T-helper 2 cell (primary cell): ENCODE data around the gene UCP2.
"Not testable (repeated sequence)": the region's sequence is repeated elsewhere in the genome, so short reads cannot be mapped to it uniquely, and the experiment has no call there.

Source experiments
- DNase-seq, 5 experiments: peaks; one replicate each; pipeline versions ENCODE4 v3.0.0 to v3.0.0-alpha.2; 2012 to 2022

UCP2 gene

DNA sequence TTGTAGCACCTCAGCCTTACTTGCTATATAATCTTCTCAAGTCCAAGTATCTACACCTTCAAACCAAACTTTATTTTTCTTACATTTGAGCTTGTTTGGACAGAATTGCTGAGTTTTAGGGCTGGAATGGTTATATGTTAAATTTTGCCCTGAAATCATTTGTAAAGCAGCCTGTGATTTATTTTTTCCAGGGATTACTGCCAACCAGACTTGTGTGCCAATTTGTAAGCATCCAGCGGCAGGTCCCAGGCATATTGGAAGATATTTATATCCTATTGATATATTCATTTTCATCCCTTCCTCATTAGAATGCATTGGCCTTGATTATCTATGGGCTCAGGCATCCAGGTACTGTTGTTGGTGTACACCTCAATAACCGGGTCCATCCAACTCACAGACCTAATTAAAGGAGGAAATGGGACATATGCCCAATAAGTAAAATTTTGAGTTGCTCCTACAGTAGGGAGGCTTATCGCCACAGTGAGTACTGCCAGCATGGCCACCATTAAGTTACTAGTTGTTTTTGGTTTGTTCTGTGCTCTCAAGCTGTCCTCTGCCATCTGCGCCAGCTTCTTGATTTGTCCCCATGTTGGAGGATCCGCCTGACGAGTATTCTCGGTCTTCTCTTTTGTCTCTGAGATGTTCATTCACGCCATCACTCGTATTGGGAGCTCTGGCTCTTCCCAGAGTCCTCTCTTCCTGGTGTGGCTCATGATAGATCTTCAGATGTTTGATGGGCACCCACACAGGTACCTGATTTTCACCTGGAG, 41.7 kb downstream of the UCP2 start:
- DNase-seq: no peak

DNA sequence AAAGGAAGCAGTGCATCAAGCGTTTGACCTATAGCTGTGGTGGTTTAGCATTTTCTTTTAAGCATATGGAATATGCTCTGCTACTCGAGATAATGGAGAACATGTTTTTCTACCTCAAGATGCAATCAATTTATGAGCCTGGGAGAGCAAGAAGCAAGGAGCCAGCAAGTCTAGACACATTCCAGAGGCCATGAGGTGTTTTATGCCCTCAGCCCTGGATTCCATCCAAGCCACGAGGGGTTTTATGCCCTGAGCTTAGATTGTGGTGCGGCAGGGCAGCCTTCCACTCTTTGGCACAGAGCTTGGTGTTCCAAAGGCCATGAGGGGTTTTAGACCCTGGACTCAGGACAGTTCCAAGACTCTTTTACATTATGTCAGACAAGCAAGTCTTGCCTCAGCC, 43.5 kb downstream of the UCP2 start:
- no peak for DNase-seq

DNA sequence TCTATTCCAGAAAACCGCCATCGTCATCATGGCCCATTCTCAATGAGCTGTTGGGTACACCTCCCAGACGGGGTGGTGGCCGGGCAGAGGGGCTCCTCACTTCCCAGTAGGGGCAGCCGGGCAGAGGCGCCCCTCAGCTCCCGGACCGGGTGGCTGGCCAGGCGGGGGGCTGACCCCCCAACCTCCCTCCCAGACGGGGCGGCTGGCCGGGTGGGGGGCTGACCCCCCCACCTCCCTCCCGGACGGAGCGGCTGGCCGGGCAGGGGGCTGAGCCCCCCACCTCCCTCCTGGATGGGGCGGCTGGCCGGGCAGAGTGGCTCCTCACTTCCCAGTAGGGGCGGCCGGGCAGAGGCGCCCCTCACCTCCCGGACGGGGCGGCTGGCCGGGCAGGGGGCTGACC, 46.6 kb downstream of the UCP2 start:
- not testable (repeated sequence) for DNase-seq

DNA sequence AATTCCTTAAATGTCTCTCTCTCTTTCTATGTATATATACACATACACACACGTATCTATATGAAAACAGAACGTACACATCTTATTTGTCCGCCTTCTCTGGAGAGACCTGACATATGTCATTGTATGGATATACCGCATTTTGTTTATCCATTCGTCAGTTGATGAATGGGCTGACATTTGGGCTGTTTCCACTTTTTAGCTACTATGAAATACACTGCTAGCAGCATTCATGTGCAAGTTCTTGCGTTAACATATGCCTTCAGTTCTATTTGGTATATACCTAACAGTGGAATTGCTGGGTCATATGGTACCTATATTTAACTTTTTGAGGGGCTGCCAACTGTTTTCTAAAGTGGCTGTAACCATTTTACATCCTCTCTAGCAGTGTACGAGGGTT, 49.9 kb downstream of the UCP2 start:
- no peak for DNase-seq

DNA sequence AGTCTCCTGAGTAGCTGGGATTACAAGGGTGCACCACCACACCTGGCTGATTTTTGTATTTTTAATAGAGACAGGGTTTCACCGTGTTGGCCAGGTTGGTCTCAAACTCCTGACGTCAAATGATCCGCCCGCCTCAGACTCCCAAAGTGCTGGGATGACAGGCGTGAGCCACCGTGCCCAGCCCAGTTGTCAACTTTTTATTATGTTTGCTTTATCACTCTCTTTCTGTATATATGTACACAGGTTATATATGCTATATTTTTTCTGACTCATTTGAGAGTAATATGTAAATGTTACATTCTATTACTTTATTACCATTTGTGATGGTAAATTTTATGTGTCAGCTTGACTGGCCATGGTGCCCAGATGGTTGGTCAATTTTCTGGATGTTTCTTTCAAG, 50.7 kb downstream of the UCP2 start:
- DNase-seq: no peak

DNA sequence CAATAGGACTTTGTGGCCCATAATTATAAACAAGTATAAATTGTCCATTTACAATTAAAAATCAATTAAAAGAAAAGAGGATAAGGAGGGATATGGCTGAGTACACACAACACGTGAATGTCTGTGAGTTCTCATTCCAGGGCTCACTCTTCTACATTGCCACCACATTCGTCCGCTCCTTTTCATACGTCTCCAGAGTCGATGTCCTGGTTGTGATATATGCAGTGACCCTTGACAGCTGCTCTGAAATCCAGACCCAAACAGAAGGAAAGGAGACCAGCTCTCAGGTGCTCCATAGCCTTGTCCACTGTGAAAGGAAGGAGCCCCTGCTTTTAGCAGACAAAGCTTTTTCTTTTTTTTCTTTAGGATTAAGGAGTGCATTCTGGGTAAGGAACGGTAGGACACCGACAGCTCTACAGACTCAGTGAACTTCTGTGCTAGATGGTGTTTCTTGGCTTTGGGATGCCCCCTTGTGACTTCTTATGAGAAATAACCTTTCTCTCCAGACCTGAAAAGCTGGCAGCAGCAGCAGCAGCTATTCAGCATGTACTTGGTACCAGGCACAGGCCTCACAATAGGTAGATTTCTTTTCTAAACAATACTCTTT, 51.5 kb downstream of the UCP2 start:
- DNase-seq: peak in 1 of 5 experiments; percentile 65

DNA sequence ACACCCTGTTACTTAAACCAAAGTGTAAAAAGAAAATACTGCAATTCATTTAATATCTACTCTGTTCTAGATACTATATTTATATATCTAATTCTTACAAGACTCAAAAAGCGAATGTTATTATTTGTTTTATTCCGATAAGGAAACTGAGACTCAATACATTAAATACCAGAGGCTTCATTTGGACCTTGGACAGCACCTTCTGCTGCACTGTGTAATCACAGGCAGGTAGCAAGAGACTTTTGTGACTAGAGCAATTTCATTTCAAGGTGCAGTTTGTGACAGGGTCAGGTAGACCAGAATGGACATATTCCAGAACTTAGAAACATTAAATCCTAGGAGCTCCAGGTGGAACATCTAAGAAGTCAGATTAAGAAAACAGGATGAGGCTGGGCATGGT, 53.3 kb downstream of the UCP2 start:
- no peak for DNase-seq
